GM12891 (cell line): ENCODE measurements around the gene ASB18.

Experiments used
- DNase-seq: peaks from one replicate; pipeline ENCODE4 v3.0.0; 2011; ENCODE audit warnings: low spot score; ENCODE audit not compliant: insufficient read length
- FAIRE-seq: peaks from 2 replicates; lab custom pipeline; 2011; peaks lifted over from hg19 to GRCh38; lab: Jason Lieb, UNC
- PAX5 ChIP-seq: IDR thresholded peaks from 2 replicates; pipeline ENCODE4 v1.6.1; 2011; ENCODE audit warnings: low read length, moderate library complexity, mild to moderate bottlenecking; ENCODE audit not compliant: insufficient read depth, severe bottlenecking
- POLR2A ChIP-seq: IDR thresholded peaks from 2 replicates; pipeline ENCODE4 v1.6.1; 2011; ENCODE audit warnings: low read depth, low read length, control low read depth
- POLR2AphosphoS5 ChIP-seq: IDR thresholded peaks from 2 replicates; pipeline ENCODE4 v1.6.1; 2011; ENCODE audit warnings: low read depth, low read length, control low read depth
- POU2F2 ChIP-seq: IDR thresholded peaks from 2 replicates; pipeline ENCODE4 v1.6.1; 2011; ENCODE audit warnings: low read depth, mild to moderate bottlenecking, control low read depth, low read length, moderate library complexity
- SPI1 ChIP-seq: IDR thresholded peaks from 2 replicates; pipeline ENCODE4 v1.6.1; 2011; ENCODE audit warnings: low read depth, low read length, control low read depth
- TAF1 ChIP-seq: IDR thresholded peaks from 2 replicates; pipeline ENCODE4 v1.6.1; 2011; ENCODE audit warnings: low read depth, low read length, control low read depth

The ASB18 gene

DNA sequence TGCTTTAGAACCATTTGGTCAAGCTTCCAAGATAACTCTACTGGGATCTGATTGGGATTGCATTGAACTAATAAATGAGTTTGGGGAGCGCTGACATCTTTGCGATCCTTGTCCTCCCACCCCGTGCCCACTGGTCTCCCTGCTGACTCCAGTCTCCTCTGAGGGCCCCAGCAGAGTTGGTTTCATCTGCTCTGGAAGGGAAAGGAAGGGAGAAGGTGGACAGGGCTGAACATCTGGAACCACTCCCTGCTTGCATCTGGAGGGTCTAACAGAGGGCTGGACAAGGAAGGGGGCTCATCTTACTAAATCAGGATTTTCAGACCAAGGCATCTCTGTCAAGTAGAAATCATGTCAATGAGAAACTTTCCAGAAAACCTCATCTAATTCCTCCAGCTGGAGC, 108.8 kb downstream of the ASB18 start:
- no peak for DNase-seq
- TF ChIP-seq PAX5 (no peak), SPI1 (no peak), POLR2AphosphoS5 (no peak), POU2F2 (no peak), TAF1 (no peak), POLR2A (no peak)
- no peak for FAIRE-seq

DNA sequence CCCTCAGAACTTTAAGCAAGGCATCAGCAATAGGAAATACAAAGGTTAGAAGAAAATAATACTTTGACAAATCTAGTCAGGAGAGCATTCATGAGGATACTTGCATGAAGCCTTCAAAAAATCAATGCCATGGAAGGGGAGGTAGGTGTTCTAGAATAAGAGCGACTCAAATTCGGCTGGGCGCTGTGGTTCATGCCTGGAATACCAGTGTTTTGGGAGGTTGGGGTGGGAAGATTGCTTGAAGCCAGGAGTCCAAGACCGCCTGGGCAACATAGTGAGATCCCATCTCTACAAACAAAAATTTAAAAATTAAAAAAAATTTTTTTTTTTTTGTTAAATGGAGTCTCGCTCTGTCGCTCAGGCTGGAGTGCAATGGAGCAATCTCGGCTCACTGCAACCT, 117.8 kb downstream of the ASB18 start:
- FAIRE-seq (no peak), DNase-seq (no peak)
- TF ChIP-seq SPI1 (no peak), POLR2AphosphoS5 (no peak), PAX5 (no peak)

GRCh38 chr2:236143811-236144210, 120.4 kb downstream of the ASB18 start:
- DNase-seq (no peak), FAIRE-seq (no peak)
- no peak for TF ChIP-seq SPI1
- no peak for TF ChIP-seq POU2F2
- TF ChIP-seq POLR2AphosphoS5: no peak
- no peak for TF ChIP-seq PAX5
- TF ChIP-seq POLR2A: no peak
- TF ChIP-seq TAF1: no peak
